Naive thymus-derived CD8-positive, alpha-beta T cell (primary cell): ENCODE data around the gene UBR2. TPM values are rescaled to one million over a fixed set of nuclear protein-coding genes. Genes with fewer than 3 reads are reported as not detected.
"Not testable (repeated sequence)": the region's sequence is repeated elsewhere in the genome, so short reads cannot be mapped to it uniquely, and the experiment has no call there.

ENCODE experiments used
- ATAC-seq, 2 donors: fragments of 150-1000 bp; cut with Tn5 transposase in 1 of 2; sonication (Bioruptor Pico), chemical (Tn5 transposase) in 1 of 2; 1 replicate in 1 of 2; 2 replicates in 1 of 2; pipeline ENCODE4 v1.10.0; 2021; ENCODE audit warnings: mild to moderate bottlenecking in 2 of 2, moderate library complexity in 2 of 2
- POLR2A ChIA-PET: fragments of 350-600 bp; sonication (Branson Sonifier 250); formaldehyde crosslinking; loops from one replicate; lab custom pipeline; 2021; ENCODE audit warnings: antibody characterized with exemption; lab: Charles Lee
- DNase-seq, 10 donors: peaks; one replicate each; pipeline versions ENCODE4 v3.0.0 to v3.0.0-alpha.2; 2020 to 2022
- H3K27ac Mint-ChIP-seq, 10 donors: one replicate each; pipeline ENCODE4 v1.8.0; 2020 to 2022; ENCODE audit warnings: mild to moderate bottlenecking in 10 of 10, mixed read lengths in 10 of 10, moderate library complexity in 4 of 10, inconsistent platforms in 1 of 10
- H3K27me3 Mint-ChIP-seq, 5 donors: one replicate each; pipeline ENCODE4 v1.8.0; 2021 to 2022; ENCODE audit warnings: mixed read lengths in 5 of 5
- H3K36me3 Mint-ChIP-seq, 3 donors: one replicate each; pipeline ENCODE4 v1.8.0; 2020 to 2022; ENCODE audit warnings: mixed read lengths in 3 of 3, mild to moderate bottlenecking in 2 of 3, inconsistent platforms in 1 of 3
- H3K4me1 Mint-ChIP-seq, 4 donors: one replicate each; pipeline ENCODE4 v1.8.0; 2021 to 2022; ENCODE audit warnings: mixed read lengths in 4 of 4
- H3K4me3 Mint-ChIP-seq, 10 donors: one replicate each; pipeline ENCODE4 v1.8.0; 2020 to 2022; ENCODE audit warnings: mild to moderate bottlenecking in 10 of 10, mixed read lengths in 10 of 10, moderate library complexity in 6 of 10, inconsistent platforms in 1 of 10
- H3K9me3 Mint-ChIP-seq, 9 donors: one replicate each; pipeline ENCODE4 v1.8.0; 2020 to 2022; ENCODE audit warnings: mixed read lengths in 9 of 9, mild to moderate bottlenecking in 3 of 9, inconsistent platforms in 1 of 9, moderate library complexity in 1 of 9
- polyA plus RNA-seq, 3 donors: library from polyadenylated mRNA; unstranded; fragments of 300-500 nt; fragmentation: Illumina TruSeq; gene quantifications; one replicate each; pipeline ENCODE4 v1.2.3, GENCODE V29; 2021
- total RNA-seq, 8 experiments: library from RNA in 2 of 8; stranded (reverse) in 2 of 8; gene quantifications; one replicate each; pipeline ENCODE4 v1.2.3 and lab custom pipeline; 2021 to 2026

Gene UBR2
- total and polyA plus RNA-seq, 5 experiments from 2014 or later: 7.0 to 49.6 (median 9.1) TPM

GRCh38 chr6:42720739-42721138 is 156.9 kb downstream of the UBR2 start:
- H3K27ac Mint-ChIP-seq: no peak overlapping the region
- H3K27me3 Mint-ChIP-seq: no peaks in the 10 kb centered on the region
- POLR2A ChIA-PET: no interaction called here
- no peaks in the 10 kb centered on the region for H3K36me3 Mint-ChIP-seq
- H3K4me1 Mint-ChIP-seq: peaks cover 0 to 2% (median under 1%) of the 10 kb centered on the region in 4 donors
- no peaks in the 10 kb centered on the region for H3K9me3 Mint-ChIP-seq
- no peak for DNase-seq
- ATAC-seq: no peak
- no peak overlapping the region for H3K4me3 Mint-ChIP-seq

GRCh38 chr6:42722497-42722896 is 158.7 kb downstream of the UBR2 start, which contains the start of gene PRPH2:
Gene PRPH2 (minus strand): TSS chr6:42722597. CDS start chr6:42722334, 263 bp downstream.
- Mint-ChIP-seq H3K4me3 (no peak within 1 kb of the TSS), H3K27me3 (no peaks in the 10 kb centered on the region), H3K27ac (peak within 1 kb of the TSS in 2 of 10 donors; percentile 24 to 78), H3K4me1 (peaks cover 10 to 19% (median 16%) of the 10 kb centered on the region in 4 donors), H3K9me3 (no peaks in the 10 kb centered on the region), H3K36me3 (no peaks in the 10 kb centered on the region)
- ATAC-seq: no peak
- POLR2A ChIA-PET: interaction anchor here (0.6 kb wide), 2 partner anchors 17 to 49 kb away, joined by 3 to 5 read pairs; no protein-coding TSS in a partner anchor
- DNase-seq: no peak

- Mint-ChIP-seq H3K9me3 (no peaks in the 10 kb centered on the region), H3K4me1 (peaks cover 11 to 25% (median 19%) of the 10 kb centered on the region in 4 donors), H3K36me3 (no peaks in the 10 kb centered on the region), H3K27me3 (no peaks in the 10 kb centered on the region), H3K4me3 (no peak overlapping the region), H3K27ac (peak overlapping the region in 6 of 10 donors; percentile 10 to 82 (median 42))
- no peak for ATAC-seq
- POLR2A ChIA-PET: interaction anchor here (0.5 to 10.6 kb wide), 9 partner anchors 20 to 447 kb away, joined by 3 to 209 read pairs (median 27); partner anchors contain the start of genes BICRAL, RPL7L1 and TBCC
- no peak for DNase-seq
These were observed 161.0 kb downstream of the UBR2 start for GRCh38 chr6:42724825-42725224.

GRCh38 chr6:42726026-42726425 is 162.2 kb downstream of the UBR2 start:
- Mint-ChIP-seq H3K9me3 (no peaks in the 10 kb centered on the region), H3K4me1 (peaks cover 11 to 25% (median 19%) of the 10 kb centered on the region in 4 donors), H3K36me3 (no peaks in the 10 kb centered on the region), H3K4me3 (peak overlapping the region; percentile 75 to 98 (median 90)), H3K27me3 (no peaks in the 10 kb centered on the region), H3K27ac (peak overlapping the region; percentile 93 to 99 (median 98))
- DNase-seq (no peak), ATAC-seq (no peak)
- POLR2A ChIA-PET: interaction anchor here (0.6 to 10.6 kb wide), 20 partner anchors 8 to 446 kb away, joined by 3 to 209 read pairs (median 6); partner anchors contain the start of genes BICRAL, KLC4, MRPL2 and RPL7L1

GRCh38 chr6:42726485-42727086 is 162.8 kb downstream of the UBR2 start:
- peak; percentile 43 to 91 (median 77) for DNase-seq
- Mint-ChIP-seq H3K27me3 (no peaks in the 10 kb centered on the region), H3K4me1 (peaks cover 11 to 25% (median 19%) of the 10 kb centered on the region in 4 donors), H3K9me3 (no peaks in the 10 kb centered on the region), H3K27ac (peak overlapping the region; percentile 93 to 99 (median 98)), H3K36me3 (no peaks in the 10 kb centered on the region), H3K4me3 (peak overlapping the region; percentile 75 to 98 (median 90))
- ATAC-seq: peak; percentile 93 to 98
- POLR2A ChIA-PET: interaction anchor here (0.6 to 10.6 kb wide), 23 partner anchors 9 to 446 kb away, joined by 3 to 209 read pairs (median 4); partner anchors contain the start of genes BICRAL, KLC4, MRPL2 and RPL7L1

GRCh38 chr6:42727087-42727611 is 163.3 kb downstream of the UBR2 start:
- Mint-ChIP-seq H3K4me3 (peak overlapping the region; percentile 75 to 98 (median 90)), H3K36me3 (no peaks in the 10 kb centered on the region), H3K27ac (peak overlapping the region; percentile 93 to 99 (median 98)), H3K4me1 (peaks cover 11 to 25% (median 19%) of the 10 kb centered on the region in 4 donors), H3K27me3 (no peaks in the 10 kb centered on the region), H3K9me3 (no peaks in the 10 kb centered on the region)
- POLR2A ChIA-PET: interaction anchor here (0.7 to 10.6 kb wide), 16 partner anchors 8 to 332 kb away, joined by 3 to 209 read pairs (median 8); partner anchors contain the start of genes BICRAL, KLC4, MRPL2 and RPL7L1
- no peak for ATAC-seq
- peak in 2 of 10 donors; percentile 21 to 50 for DNase-seq

GRCh38 chr6:42727627-42728026 is 163.8 kb downstream of the UBR2 start:
- Mint-ChIP-seq H3K36me3 (no peaks in the 10 kb centered on the region), H3K4me1 (peaks cover 11 to 25% (median 19%) of the 10 kb centered on the region in 4 donors), H3K27me3 (no peaks in the 10 kb centered on the region), H3K27ac (peak overlapping the region in 9 of 10 donors; percentile 93 to 99 (median 97)), H3K4me3 (peak overlapping the region; percentile 61 to 98 (median 88)), H3K9me3 (no peaks in the 10 kb centered on the region)
- POLR2A ChIA-PET: interaction anchor here (1.1 to 10.6 kb wide), 11 partner anchors 8 to 163 kb away, joined by 3 to 209 read pairs (median 27); partner anchors contain the start of genes BICRAL, RPL7L1 and TBCC
- peak in 1 of 10 donors; percentile 57 for DNase-seq
- no peak for ATAC-seq

GRCh38 chr6:42729731-42730130 is 165.9 kb downstream of the UBR2 start:
- POLR2A ChIA-PET: interaction anchor here (0.5 to 10.6 kb wide), 5 partner anchors 15 to 250 kb away, joined by 3 to 209 read pairs (median 8); partner anchors contain the start of genes BICRAL, PEX6 and TBCC
- Mint-ChIP-seq H3K27me3 (no peaks in the 10 kb centered on the region), H3K9me3 (no peaks in the 10 kb centered on the region), H3K4me1 (peaks cover 11 to 25% (median 19%) of the 10 kb centered on the region in 4 donors), H3K36me3 (no peaks in the 10 kb centered on the region), H3K4me3 (no peak overlapping the region), H3K27ac (peak overlapping the region in 2 of 10 donors; percentile 6 to 22)
- DNase-seq (peak in 1 of 10 donors; percentile 13), ATAC-seq (no peak)

GRCh38 chr6:42733867-42734481 is 170.1 kb downstream of the UBR2 start:
- H3K4me3 Mint-ChIP-seq, H3K9me3 Mint-ChIP-seq, H3K36me3 Mint-ChIP-seq, H3K27me3 Mint-ChIP-seq, ATAC-seq, H3K4me1 Mint-ChIP-seq, H3K27ac Mint-ChIP-seq: not testable (repeated sequence)
- POLR2A ChIA-PET: interaction anchor here (0.6 to 10.6 kb wide), 4 partner anchors 11 to 1084 kb away, joined by 3 to 209 read pairs (median 6); partner anchors contain the start of gene TBCC
- peak in 1 of 10 donors; percentile 19 for DNase-seq

GRCh38 chr6:42735976-42736375 is 172.1 kb downstream of the UBR2 start:
- Mint-ChIP-seq H3K27me3 (no peaks in the 10 kb centered on the region), H3K9me3 (peaks cover 0 to 2% (median 0%) of the 10 kb centered on the region in 9 donors), H3K36me3 (no peaks in the 10 kb centered on the region), H3K4me3 (no peak overlapping the region), H3K27ac (no peak overlapping the region), H3K4me1 (no peaks in the 10 kb centered on the region)
- DNase-seq: peak in 1 of 10 donors; percentile 4
- POLR2A ChIA-PET: interaction anchor here (0.7 to 1.4 kb wide), 3 partner anchors 9 to 10 kb away, joined by 3 to 4 read pairs (median 3); partner anchors contain the start of gene TBCC
- ATAC-seq: no peak

- Mint-ChIP-seq H3K27me3 (no peaks in the 10 kb centered on the region), H3K4me3 (no peak overlapping the region), H3K9me3 (peaks cover 0 to 28% (median 9%) of the 10 kb centered on the region in 9 donors), H3K27ac (peak overlapping the region in 2 of 10 donors; percentile 1 to 24), H3K36me3 (peaks cover 2 to 11% (median 6%) of the 10 kb centered on the region in 3 donors), H3K4me1 (peaks cover under 1 to 19% (median 10%) of the 10 kb centered on the region in 4 donors)
- ATAC-seq (no peak), DNase-seq (no peak)
- POLR2A ChIA-PET: interaction anchor here (0.6 to 18.3 kb wide), 7 partner anchors 8 to 119 kb away, joined by 5 to 852 read pairs (median 6); partner anchors contain the start of gene BICRAL
These were observed 176.9 kb downstream of the UBR2 start for GRCh38 chr6:42740725-42741124.
